Hematopoietic multipotent progenitor cell treated with erythropoietin and hydrocortisone succinate and interleukin-3 and kit ligand, for 15 days (in vitro differentiated cells): ENCODE data around the gene ENKD1.

Experiments used
- DNase-seq: peaks from one replicate; pipeline ENCODE4 v3.0.0-alpha.2; 2015; ENCODE audit warnings: low spot score

ENKD1 gene

GRCh38 chr16:67678354-67679023 is 11.9 kb upstream of the ENKD1 start:
- no peak for DNase-seq

- DNase-seq: no peak
These were observed 11.2 kb upstream of the ENKD1 start for GRCh38 chr16:67677712-67678111.

DNA sequence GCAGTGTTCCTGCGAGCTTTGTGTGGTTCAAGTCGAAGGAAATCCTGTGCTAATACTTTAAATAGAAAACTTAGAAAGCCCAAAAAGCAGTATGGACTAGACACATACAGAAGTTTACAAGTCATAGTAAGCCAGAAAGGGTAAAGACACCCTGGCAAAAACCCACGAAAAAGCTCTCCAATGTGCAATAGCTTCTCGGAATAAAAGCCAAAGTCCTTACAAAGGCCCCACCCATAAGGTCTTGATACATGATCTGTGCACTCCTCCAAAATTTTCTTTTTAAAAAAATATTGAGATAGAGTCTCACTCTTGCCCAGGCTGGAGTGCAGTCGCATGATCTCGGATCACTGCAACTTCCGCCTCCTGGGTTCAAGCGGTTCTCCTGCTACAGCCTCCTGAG is 10.4 kb upstream of the ENKD1 start:
- DNase-seq: no peak

- no peak for DNase-seq
These were observed 10.0 kb upstream of the ENKD1 start for GRCh38 chr16:67676516-67676915.

DNA sequence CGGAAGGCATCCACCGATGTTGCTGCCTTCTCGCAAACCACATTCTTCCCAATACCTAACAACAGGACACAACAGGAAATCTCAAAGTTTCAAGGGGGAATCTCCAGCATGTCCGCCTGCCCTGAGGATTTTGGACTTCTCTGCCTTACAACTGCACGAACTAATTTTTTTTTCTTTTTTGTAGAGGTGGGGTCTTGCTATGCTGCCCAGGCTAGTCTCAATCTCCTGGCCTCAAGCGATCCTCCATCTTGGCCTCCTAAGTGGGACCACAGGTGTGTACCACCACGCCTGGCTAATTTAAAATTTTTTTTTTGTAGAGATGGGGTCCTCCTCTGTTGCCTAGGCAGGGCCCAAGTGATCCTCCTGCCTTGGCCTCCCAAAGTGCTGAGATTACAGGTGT is 9.4 kb upstream of the ENKD1 start:
- no peak for DNase-seq

DNA sequence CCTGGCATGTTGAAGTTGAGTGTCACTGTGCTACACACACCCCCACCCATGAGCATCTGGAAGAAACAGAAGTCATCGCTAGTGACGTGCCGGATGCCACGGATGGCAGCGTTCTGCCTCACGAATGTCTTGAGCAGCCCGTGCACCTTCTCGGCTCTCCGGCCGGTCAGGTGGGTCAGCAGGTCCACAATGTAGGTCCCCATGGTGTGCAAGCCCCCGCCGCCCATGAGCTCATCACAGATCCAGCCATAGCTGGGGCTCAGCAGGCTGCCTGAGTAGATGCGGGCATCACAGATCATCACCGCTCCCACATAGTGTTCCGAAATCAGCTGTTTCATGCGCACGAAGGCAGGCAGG is 9.0 kb upstream of the ENKD1 start:
- DNase-seq: no peak

DNA sequence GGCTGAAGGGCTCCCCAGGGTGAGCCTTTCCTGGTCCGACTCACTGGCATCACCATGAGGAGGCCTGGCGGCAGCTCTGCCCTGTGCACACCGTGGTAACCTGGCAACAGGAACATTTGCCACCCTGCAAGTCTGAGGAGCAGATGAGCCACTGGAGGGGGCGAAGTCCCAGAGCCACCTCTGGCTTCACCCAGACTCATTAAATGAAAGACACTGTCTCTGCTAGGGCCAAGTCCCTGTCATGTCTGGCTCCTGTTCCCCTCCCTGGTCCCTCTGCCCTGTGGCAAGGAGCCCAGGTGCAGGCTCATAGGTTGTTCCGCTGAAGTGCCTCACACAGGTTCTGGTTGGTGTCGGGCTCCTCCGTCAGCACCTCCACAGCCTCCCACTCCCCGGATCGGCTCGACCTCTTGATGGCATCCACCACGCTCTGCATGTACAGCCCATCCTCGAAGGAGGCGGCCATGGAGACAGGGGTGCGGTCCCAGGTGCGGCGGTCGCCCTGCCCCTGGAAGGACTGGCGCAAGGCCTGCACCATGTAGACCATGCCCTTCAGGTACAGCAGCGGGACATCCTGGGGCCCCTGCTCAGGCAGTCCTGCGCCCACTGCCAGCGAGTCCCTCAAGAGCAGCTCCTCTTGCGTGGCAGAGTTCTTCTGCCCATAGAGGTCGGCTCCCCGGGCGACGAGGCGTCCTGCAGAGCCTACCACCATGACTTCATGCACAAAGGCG is 8.5 kb upstream of the ENKD1 start:
- DNase-seq: no peak

- DNase-seq: peak; percentile 51
These were observed 7.4 kb upstream of the ENKD1 start for GRCh38 chr16:67673712-67674580.

- DNase-seq: peak; percentile 81
These were observed 6.5 kb upstream of the ENKD1 start for GRCh38 chr16:67672739-67673662.

GRCh38 chr16:67672306-67672705 is 5.8 kb upstream of the ENKD1 start:
- no peak for DNase-seq

DNA sequence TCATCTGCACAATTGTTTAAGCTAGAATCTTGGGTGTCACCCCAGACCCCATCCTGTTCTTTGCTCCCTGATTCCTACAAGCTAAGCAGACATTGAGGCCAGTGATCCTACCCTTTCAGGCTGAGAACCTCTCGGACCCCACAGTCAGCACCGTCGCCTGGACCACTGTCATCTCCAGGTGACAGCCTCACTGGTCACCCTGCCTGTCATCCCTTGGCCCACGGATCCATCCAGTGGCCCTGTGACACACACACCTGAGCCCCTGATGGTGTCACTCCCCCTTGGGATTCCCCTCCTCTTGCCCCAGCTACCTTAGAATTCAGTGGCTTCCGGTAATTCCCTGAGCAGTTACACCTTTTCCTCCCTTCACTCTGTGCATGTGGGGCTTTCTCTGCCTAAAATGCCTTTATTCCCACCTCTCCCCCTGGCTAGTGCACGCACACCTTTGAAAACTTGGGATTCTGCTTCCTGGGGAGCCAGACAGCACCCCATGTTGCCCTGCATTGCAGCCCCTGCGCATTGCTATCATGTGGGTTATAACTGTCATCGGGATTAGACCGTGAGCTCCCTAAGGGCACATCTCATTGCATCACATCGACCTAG is 3.0 kb upstream of the ENKD1 start:
- DNase-seq: no peak

DNA sequence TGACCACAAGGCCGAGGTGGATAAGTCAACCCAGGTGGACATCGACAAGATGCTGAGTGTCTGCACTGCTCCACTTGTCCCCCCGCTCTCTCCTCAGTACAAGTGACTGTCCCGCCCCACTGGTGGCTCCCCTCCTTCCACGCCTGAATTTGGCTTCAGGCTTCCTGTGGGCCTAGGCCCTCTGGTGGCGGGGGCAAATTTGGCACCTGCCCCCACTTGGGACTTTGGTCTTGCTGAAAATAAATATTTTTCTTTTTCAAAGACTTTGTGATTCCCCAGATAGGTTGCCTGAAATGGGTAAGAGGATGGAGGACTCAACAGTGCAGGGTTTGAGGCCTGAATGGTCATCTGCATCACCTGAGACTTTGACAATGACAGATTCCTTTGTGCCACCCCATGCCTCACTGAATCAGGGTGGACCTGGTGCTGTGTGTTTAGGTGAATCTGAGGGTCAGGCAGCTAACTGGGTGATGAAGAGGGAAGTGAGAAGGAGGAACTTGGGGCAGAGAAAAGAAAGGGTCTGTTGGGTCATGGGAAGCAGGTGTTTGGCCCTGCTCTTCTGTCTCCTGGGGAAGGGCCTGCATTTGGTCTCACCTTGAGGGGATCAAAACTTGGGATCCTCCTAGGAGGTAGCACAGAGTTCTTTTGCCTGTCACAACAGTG is 2.1 kb upstream of the ENKD1 start:
- peak; percentile 30 for DNase-seq

- DNase-seq: peak; percentile 90
These were observed 1.4 kb upstream of the ENKD1 start for GRCh38 chr16:67667817-67668494.

GRCh38 chr16:67667453-67667816 is 885 bp upstream of the ENKD1 start:
- DNase-seq: no peak

DNA sequence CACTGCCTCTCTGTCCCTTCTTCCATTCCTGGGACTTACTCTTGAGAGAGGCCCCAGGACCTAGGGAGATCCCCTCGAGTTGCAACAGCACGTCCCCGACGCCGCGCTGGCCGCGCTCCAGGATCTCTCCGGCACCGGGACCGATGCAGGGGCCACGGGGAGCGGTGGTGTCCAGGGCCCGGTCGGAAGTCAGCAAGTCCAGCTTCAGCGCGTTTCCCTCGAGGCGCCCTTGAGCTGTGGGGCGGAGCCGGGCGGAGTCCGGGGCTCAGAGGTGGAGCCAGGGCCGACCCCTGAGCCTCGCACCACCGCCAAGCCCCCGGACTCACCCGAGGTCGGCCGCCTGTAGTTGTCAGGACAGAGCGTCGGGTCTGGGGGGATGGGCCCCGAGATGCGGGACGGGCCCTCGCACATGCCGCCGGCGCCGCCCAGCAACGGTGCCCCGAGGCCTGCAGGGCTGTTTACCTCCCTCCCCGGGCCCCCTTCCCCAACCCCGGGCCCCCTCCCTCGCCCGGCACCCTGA is 458 bp downstream of the ENKD1 start:
- no peak for DNase-seq

- DNase-seq: no peak
These were observed 952 bp downstream of the ENKD1 start for GRCh38 chr16:67665598-67665997.

GRCh38 chr16:67664871-67665270 is 1.7 kb downstream of the ENKD1 start:
- no peak for DNase-seq

DNA sequence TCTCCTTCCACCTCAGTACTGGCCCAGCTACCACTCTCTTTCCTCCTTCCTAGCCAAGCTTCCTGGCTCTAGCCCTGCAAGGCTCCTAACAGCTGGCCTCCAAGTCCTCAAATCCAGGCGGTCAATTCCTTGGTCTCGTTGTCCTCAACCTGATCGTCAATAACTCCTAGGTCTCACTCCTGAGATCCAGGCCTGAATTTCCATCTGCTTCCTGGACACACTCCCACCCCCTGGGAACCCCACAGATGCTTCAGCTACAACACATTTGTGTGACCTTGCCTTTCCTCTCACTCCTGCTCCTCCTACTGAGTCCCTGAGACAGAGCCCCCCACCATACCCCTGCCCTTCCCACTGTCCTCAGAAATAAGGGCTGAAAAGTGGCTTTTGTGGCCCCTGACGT is 2.3 kb downstream of the ENKD1 start:
- DNase-seq: no peak

DNA sequence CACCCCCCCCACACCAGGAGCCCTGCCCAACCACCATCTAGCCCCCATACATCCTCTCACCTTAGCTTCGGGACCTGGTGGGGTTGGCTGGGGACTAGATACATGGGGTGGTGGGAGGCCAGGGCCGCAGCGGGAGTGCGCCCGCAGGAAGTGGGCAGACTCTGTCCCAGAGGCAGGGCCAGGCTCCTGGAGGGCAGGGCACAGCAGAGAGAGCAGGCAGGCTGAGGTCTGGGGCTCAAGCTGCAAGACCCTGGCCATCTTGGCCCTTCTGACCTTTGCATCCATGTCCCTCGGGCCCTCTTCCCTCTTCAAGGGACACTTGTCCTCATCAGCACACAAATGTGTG is 2.7 kb downstream of the ENKD1 start:
- DNase-seq: no peak

GRCh38 chr16:67663151-67663876 is 3.2 kb downstream of the ENKD1 start:
- DNase-seq: no peak
